VCaP (cell line): Measurements from ENCODE around the gene DGCR8.

Experiments
- H3K27ac ChIP-seq: fragments of 450-650 bp; 2 replicates; pipeline ENCODE4 v1.5.1; 2017
- TF ChIP-seq, protein P1 (sequence below): fragments of 450-650 bp; conservative IDR thresholded peaks from 2 replicates; pipeline ENCODE4 v1.5.1; 2017; ENCODE audit warnings: mild to moderate bottlenecking, moderate library complexity

The DGCR8 gene

DNA sequence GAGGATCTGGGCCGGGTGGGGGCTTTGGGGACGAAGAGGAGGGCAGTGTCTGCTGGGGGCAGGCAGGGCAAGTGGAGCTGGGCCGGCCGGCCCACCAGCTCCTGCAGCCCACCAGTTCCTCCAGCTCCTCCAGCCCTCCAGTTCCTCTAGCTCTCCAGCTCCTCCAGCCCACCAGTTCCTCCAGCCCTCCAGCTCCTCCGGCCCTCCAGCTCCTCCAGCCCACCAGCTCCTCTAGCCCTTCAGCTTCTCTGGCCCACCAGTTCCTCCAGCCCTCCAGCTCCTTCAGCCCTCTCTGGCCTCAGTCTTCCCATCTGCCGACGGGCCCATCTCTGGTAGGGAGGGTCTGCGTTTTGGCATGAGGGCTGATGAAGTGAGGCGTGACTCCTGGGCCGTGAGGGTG lies 80.0 kb downstream of the DGCR8 start:
- no peak overlapping the region for H3K27ac ChIP-seq
- TF ChIP-seq, protein P1, sequence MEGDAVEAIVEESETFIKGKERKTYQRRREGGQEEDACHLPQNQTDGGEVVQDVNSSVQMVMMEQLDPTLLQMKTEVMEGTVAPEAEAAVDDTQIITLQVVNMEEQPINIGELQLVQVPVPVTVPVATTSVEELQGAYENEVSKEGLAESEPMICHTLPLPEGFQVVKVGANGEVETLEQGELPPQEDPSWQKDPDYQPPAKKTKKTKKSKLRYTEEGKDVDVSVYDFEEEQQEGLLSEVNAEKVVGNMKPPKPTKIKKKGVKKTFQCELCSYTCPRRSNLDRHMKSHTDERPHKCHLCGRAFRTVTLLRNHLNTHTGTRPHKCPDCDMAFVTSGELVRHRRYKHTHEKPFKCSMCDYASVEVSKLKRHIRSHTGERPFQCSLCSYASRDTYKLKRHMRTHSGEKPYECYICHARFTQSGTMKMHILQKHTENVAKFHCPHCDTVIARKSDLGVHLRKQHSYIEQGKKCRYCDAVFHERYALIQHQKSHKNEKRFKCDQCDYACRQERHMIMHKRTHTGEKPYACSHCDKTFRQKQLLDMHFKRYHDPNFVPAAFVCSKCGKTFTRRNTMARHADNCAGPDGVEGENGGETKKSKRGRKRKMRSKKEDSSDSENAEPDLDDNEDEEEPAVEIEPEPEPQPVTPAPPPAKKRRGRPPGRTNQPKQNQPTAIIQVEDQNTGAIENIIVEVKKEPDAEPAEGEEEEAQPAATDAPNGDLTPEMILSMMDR, result no peak
